A549 (cell line): ENCODE measurements around the gene RCE1. TPM values are rescaled to one million over a fixed set of nuclear protein-coding genes. Genes with fewer than 3 reads are reported as not detected.

Experiments used
- ATAC-seq, 2 experiments: fragments of 200-7000 bp in 1 of 2; fragments of >200 bp in 1 of 2; cut with Nextera tagmentation in 1 of 2; cut with Tn5 transposase in 1 of 2; 3 replicates each; pipeline versions ENCODE4 v1.8.0 to v1.9.1; 2018 to 2020; ENCODE audit warnings: mild to moderate bottlenecking in 1 of 2, moderate library complexity in 1 of 2
- CTCF ChIA-PET: fragments of 300-600 bp; sonication (Branson Sonifier 250); formaldehyde crosslinking; extraction: SDS; loops from one replicate; lab custom pipeline; 2021; ENCODE audit warnings: antibody characterized with exemption, inconsistent platforms; lab: Yijun Ruan, JAX
- POLR2A ChIA-PET: fragments of 350-600 bp; formaldehyde crosslinking; extraction: SDS; loops from one replicate; lab custom pipeline; 2021; ENCODE audit warnings: antibody characterized with exemption, inconsistent platforms; lab: Yijun Ruan, JAX
- DNase-seq, 2 experiments: peaks; one replicate each; pipeline versions ENCODE4 v3.0.0 to v3.0.0-alpha.2; 2011 to 2016; ENCODE audit warnings: low read depth in 1 of 2, low spot score in 1 of 2
- FAIRE-seq: peaks from 2 replicates; lab custom pipeline; 2011; peaks lifted over from hg19 to GRCh38; lab: Jason Lieb, UNC
- H3K27ac ChIP-seq, 2 experiments: fragments of >200 bp; sonication (Bioruptor Twin); formaldehyde crosslinking; 3 replicates each; pipeline ENCODE4 v1.5.1; 2016 to 2017
- H3K4me1 ChIP-seq: fragments of >200 bp; sonication (Bioruptor Twin); formaldehyde crosslinking; 3 replicates; pipeline ENCODE4 v1.6.1; 2016
- H3K4me2 ChIP-seq: fragments of >200 bp; sonication (Bioruptor Twin); formaldehyde crosslinking; 3 replicates; pipeline ENCODE4 v1.6.1; 2016
- H3K4me3 ChIP-seq: fragments of >200 bp; sonication (Bioruptor Twin); formaldehyde crosslinking; 3 replicates; pipeline ENCODE4 v1.5.1; 2016
- H3K9me3 ChIP-seq: fragments of >200 bp; sonication (Bioruptor Twin); formaldehyde crosslinking; 3 replicates; pipeline ENCODE4 v1.6.1; 2016
- BHLHE40 ChIP-seq: IDR thresholded peaks from 2 replicates; pipeline ENCODE4 v1.6.1; 2012; ENCODE audit warnings: low read depth, low read length, inconsistent platforms
- CEBPB ChIP-seq, 2 experiments: fragments of >200 bp in 1 of 2; sonication (Bioruptor Twin) in 1 of 2; formaldehyde crosslinking in 1 of 2; IDR thresholded peaks; 2 replicates each; pipeline ENCODE4 v1.6.1; 2012 to 2016
- CHD2 ChIP-seq: fragments of 150-350 bp; IDR thresholded peaks from 2 replicates; pipeline ENCODE4 v1.6.1; 2014; ENCODE audit warnings: low read length; ENCODE audit not compliant: partially characterized antibody
- EHF ChIP-seq: fragments of 250-450 bp; sonication (Bioruptor Pico); IDR thresholded peaks from 2 replicates; pipeline ENCODE4 v1.5.0; 2020; ENCODE audit warnings: mild to moderate bottlenecking
- EP300 ChIP-seq, 2 experiments: fragments of >200 bp; sonication (Bioruptor Twin); formaldehyde crosslinking; IDR thresholded peaks; 2 replicates in 1 of 2; 3 replicates in 1 of 2; pipeline ENCODE4 v1.6.1; 2016 to 2017
- FOSB ChIP-seq: fragments of 250-450 bp; sonication (Bioruptor Pico); IDR thresholded peaks from 2 replicates; pipeline ENCODE4 v1.5.0; 2020; ENCODE audit warnings: mild to moderate bottlenecking, moderate library complexity
- FOSL2 ChIP-seq, 2 experiments: fragments of 450-650 bp in 1 of 2; fragments of >200 bp in 1 of 2; sonication (Bioruptor Twin) in 1 of 2; formaldehyde crosslinking; IDR thresholded peaks; 2 replicates each; pipeline versions ENCODE4 v1.5.0 to v1.6.1; 2016 to 2020; ENCODE audit warnings: mild to moderate bottlenecking in 1 of 2, moderate library complexity in 1 of 2
- HOXA7 ChIP-seq: fragments of 250-450 bp; sonication (Bioruptor Pico); IDR thresholded peaks from 2 replicates; pipeline ENCODE4 v1.5.0; 2020; ENCODE audit warnings: mild to moderate bottlenecking, moderate library complexity
- HOXB13 ChIP-seq: fragments of 250-450 bp; sonication (Bioruptor Pico); IDR thresholded peaks from 2 replicates; pipeline ENCODE4 v1.5.0; 2020; ENCODE audit warnings: low read depth, mild to moderate bottlenecking, moderate library complexity
- JUN ChIP-seq, 2 experiments: fragments of >200 bp; sonication (Bioruptor Twin); formaldehyde crosslinking; IDR thresholded peaks; 2 replicates in 1 of 2; 3 replicates in 1 of 2; pipeline ENCODE4 v1.6.1; 2016 to 2017
- JUNB ChIP-seq: fragments of >200 bp; sonication (Bioruptor Twin); formaldehyde crosslinking; IDR thresholded peaks from 2 replicates; pipeline ENCODE4 v1.6.1; 2016
- KDM1A ChIP-seq: fragments of 200-600 bp; sonication (generic); IDR thresholded peaks from 2 replicates; pipeline ENCODE4 v1.6.1; 2016; ENCODE audit warnings: low read depth, mild to moderate bottlenecking
- NFE2L2 ChIP-seq: fragments of 150-350 bp; conservative IDR thresholded peaks from 2 replicates; pipeline ENCODE4 v1.6.1; 2014; ENCODE audit warnings: low read length
- NPAS2 ChIP-seq: fragments of 250-450 bp; sonication (Bioruptor Pico); IDR thresholded peaks from 2 replicates; pipeline ENCODE4 v1.8.0; 2022; ENCODE audit warnings: mild to moderate bottlenecking, moderate library complexity, borderline replicate concordance
- POLR2A ChIP-seq: IDR thresholded peaks from 2 replicates; pipeline ENCODE4 v1.6.1; 2012; ENCODE audit warnings: mild to moderate bottlenecking, low read length
- POLR2AphosphoS2 ChIP-seq: conservative IDR thresholded peaks from 2 replicates; pipeline ENCODE4 v1.6.1; 2012; ENCODE audit warnings: low read length, improper control_type of control experiment, inconsistent platforms
- SMC3 ChIP-seq: fragments of >200 bp; sonication (Bioruptor Twin); formaldehyde crosslinking; IDR thresholded peaks from 3 replicates; pipeline ENCODE4 v1.6.1; 2018; ENCODE audit warnings: inconsistent platforms
- ZC3H11A ChIP-seq: fragments of 450-650 bp; IDR thresholded peaks from 2 replicates; pipeline ENCODE4 v1.6.1; 2014; ENCODE audit warnings: antibody characterized with exemption, mild to moderate bottlenecking
- ZFP36 ChIP-seq: fragments of 450-650 bp; IDR thresholded peaks from 2 replicates; pipeline ENCODE4 v1.6.1; 2014; ENCODE audit warnings: borderline replicate concordance; ENCODE audit not compliant: partially characterized antibody
- ZNF302 ChIP-seq: fragments of 250-450 bp; sonication (Bioruptor Pico); IDR thresholded peaks from 2 replicates; pipeline ENCODE4 v1.9.0; 2021; ENCODE audit warnings: inconsistent platforms, mild to moderate bottlenecking, moderate library complexity
- WGBS: methylation state at CpG from one replicate; pipeline ENCODE4 v1.1.6; 2017; ENCODE audit errors: missing lambda C conversion rate; 5-methylcytosine and 5-hydroxymethylcytosine counted together
- polyA plus RNA-seq, 4 experiments: library from polyadenylated mRNA; depleted of rRNA in 3 of 4; stranded (reverse); fragments of >200 nt; fragmentation: RNase III in 1 of 4; extraction: RNeasy Plus Mini Kit Qiagen cat#74134 plus additional on column Dnase treatment in 1 of 4; gene quantifications; 2 replicates in 3 of 4; 3 replicates in 1 of 4; pipeline ENCODE4 v1.2.3, GENCODE V29; 2011 to 2017
- TF ChIP-seq, protein P1 (sequence below): fragments of 450-650 bp; IDR thresholded peaks from 2 replicates; pipeline ENCODE4 v1.6.1; 2014; ENCODE audit warnings: antibody characterized with exemption
- TF ChIP-seq, protein P2 (sequence below): fragments of 200-600 bp; sonication (generic); IDR thresholded peaks from 2 replicates; pipeline ENCODE4 v1.6.1; 2016; ENCODE audit warnings: antibody characterized with exemption, mild to moderate bottlenecking, moderate library complexity
- TF ChIP-seq, protein P3 (sequence below): fragments of >200 bp; sonication (Bioruptor Twin); formaldehyde crosslinking; IDR thresholded peaks from 3 replicates; pipeline ENCODE4 v1.6.1; 2016

The RCE1 gene
- polyA plus RNA-seq, 2 of the 4 experiments (the other 2 are of a cell fraction): 20.3 to 23.3 TPM

DNA sequence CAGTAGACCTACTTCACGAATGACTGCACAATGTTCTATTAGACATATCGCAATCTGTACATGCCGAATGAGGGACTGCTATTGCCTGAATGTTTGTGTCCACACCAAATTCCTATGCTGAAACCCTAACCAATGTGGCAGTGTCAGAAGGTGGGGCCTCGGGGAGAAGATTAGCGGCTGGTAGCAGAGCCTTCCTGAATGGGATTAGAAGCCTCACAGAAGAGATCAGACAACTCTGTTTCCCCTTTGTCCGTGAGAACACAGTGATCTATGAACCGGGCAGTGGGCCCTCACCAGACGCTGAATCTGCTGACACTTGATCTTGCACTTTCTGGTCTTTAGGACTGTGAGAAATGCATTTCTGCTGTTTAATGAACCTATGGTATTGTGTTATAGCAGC, 46.7 kb downstream of the RCE1 start:
- Histone ChIP-seq H3K27ac (peak overlapping the region; percentile 95 to 97), H3K4me2 (peak overlapping the region; percentile 25; the same call in 1 of the 3 replicates), H3K4me1 (peaks cover 86% of the 10 kb centered on the region), H3K4me3 (no peak overlapping the region), H3K9me3 (no peaks in the 10 kb centered on the region)
- 79% methylated on average over 8 of the region's 8 CpGs for WGBS
- ChIA-PET POLR2A (no interaction called here), CTCF (interaction anchor here (1.9 kb wide), 1 partner anchor 86 kb away, joined by 7 read pairs; the partner anchor contains the start of gene C11orf86)
- ATAC-seq (no peak), DNase-seq (no peak), FAIRE-seq (no peak)
- TF ChIP-seq ZNF302 (CRISPR knock-in tag) (no peak), EP300 (IDR thresholded peaks at IDR 0.05) (no peak), ZFP36 (no peak), EHF (CRISPR knock-in tag) (no peak), FOSB (no peak), NFE2L2 (no peak), POLR2AphosphoS2 (no peak), CHD2 (no peak), HOXB13 (CRISPR knock-in tag) (no peak), JUN (IDR thresholded peaks at IDR 0.05) (no peak)
- TF ChIP-seq, protein P1, sequence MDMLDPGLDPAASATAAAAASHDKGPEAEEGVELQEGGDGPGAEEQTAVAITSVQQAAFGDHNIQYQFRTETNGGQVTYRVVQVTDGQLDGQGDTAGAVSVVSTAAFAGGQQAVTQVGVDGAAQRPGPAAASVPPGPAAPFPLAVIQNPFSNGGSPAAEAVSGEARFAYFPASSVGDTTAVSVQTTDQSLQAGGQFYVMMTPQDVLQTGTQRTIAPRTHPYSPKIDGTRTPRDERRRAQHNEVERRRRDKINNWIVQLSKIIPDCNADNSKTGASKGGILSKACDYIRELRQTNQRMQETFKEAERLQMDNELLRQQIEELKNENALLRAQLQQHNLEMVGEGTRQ: no peak
- TF ChIP-seq, protein P2, sequence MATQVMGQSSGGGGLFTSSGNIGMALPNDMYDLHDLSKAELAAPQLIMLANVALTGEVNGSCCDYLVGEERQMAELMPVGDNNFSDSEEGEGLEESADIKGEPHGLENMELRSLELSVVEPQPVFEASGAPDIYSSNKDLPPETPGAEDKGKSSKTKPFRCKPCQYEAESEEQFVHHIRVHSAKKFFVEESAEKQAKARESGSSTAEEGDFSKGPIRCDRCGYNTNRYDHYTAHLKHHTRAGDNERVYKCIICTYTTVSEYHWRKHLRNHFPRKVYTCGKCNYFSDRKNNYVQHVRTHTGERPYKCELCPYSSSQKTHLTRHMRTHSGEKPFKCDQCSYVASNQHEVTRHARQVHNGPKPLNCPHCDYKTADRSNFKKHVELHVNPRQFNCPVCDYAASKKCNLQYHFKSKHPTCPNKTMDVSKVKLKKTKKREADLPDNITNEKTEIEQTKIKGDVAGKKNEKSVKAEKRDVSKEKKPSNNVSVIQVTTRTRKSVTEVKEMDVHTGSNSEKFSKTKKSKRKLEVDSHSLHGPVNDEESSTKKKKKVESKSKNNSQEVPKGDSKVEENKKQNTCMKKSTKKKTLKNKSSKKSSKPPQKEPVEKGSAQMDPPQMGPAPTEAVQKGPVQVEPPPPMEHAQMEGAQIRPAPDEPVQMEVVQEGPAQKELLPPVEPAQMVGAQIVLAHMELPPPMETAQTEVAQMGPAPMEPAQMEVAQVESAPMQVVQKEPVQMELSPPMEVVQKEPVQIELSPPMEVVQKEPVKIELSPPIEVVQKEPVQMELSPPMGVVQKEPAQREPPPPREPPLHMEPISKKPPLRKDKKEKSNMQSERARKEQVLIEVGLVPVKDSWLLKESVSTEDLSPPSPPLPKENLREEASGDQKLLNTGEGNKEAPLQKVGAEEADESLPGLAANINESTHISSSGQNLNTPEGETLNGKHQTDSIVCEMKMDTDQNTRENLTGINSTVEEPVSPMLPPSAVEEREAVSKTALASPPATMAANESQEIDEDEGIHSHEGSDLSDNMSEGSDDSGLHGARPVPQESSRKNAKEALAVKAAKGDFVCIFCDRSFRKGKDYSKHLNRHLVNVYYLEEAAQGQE: no peak
- TF ChIP-seq, protein P3, sequence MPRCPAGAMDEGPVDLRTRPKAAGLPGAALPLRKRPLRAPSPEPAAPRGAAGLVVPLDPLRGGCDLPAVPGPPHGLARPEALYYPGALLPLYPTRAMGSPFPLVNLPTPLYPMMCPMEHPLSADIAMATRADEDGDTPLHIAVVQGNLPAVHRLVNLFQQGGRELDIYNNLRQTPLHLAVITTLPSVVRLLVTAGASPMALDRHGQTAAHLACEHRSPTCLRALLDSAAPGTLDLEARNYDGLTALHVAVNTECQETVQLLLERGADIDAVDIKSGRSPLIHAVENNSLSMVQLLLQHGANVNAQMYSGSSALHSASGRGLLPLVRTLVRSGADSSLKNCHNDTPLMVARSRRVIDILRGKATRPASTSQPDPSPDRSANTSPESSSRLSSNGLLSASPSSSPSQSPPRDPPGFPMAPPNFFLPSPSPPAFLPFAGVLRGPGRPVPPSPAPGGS: no peak

DNA sequence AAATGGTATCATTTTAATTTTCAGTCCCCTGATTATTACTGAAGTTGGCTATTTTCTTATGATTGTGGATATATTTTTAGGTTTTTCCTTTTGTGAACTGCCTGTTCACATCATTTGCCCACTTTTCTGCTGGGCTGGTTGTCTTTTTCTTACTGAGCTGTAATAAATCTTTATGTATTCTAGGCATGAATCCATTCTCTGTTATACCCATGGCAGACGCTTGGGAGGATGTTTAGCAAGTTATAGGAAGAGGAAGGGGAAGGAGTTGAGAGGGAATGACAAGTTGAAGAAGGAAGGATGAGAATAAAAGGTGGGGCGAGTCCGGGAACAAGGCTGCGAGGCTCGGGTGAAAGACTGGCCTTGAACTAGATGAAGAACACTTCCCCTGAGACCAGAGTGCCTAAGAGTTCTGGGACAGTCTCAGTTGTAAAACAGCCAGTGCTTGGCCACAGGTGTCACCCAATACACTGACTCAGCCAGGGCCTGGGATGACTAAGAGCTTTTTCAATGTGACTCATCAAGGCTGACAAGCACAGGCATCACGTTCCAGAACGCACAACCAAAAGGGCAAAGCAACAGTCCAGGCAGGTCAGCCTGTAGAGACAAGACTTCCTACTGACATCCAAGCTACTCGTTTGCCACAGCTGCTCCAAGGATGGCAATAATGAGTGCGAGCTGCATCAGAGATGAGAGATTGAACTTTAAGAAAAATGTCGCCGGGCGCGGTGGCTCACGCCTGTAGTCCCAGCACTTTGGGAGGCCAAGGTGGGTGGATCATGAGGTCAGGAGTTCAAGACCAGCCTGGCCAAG, 48.8 kb downstream of the RCE1 start:
- Histone ChIP-seq H3K27ac (peak overlapping the region; percentile 95 to 97), H3K4me3 (peak overlapping the region; percentile 8; the same call in 1 of the 3 replicates), H3K4me2 (peak overlapping the region; percentile 57), H3K9me3 (no peaks in the 10 kb centered on the region; the same call in 2 of the 3 replicates), H3K4me1 (peaks cover 65% of the 10 kb centered on the region)
- CTCF ChIA-PET: interaction anchor here (0.6 to 2.4 kb wide), 8 partner anchors 9 to 253 kb away, joined by 3 to 13 read pairs (median 4); partner anchors contain the start of genes C11orf86 and PC
- WGBS: 20% methylated on average over 14 of the region's 14 CpGs
- ATAC-seq (peak; percentile 94 to 98), FAIRE-seq (peak; percentile 96), DNase-seq (peak; percentile 97 to 98)
- POLR2A ChIA-PET: interaction anchor here (1.3 kb wide), 1 partner anchor 9 kb away, joined by 3 read pairs; no protein-coding TSS in a partner anchor
- no peak for TF ChIP-seq POLR2A
- peak; percentile 98 for TF ChIP-seq FOSL2 (IDR thresholded peaks at IDR 0.05)
- peak; percentile 100 for TF ChIP-seq FOSL2 (CRISPR knock-in tag; IDR thresholded peaks at IDR 0.05)
- TF ChIP-seq HOXB13 (CRISPR knock-in tag): peak; percentile 52; the same call in 1 of the 2 replicates
- peak; percentile 96 for TF ChIP-seq JUNB
- 0 out of 2 replicates have a peak, but pooled peaks have one; percentile 33 for TF ChIP-seq NPAS2 (CRISPR knock-in tag)
- peak; percentile 42; the same call in 2 of the 3 replicates for TF ChIP-seq SMC3
- TF ChIP-seq ZNF302 (CRISPR knock-in tag): peak; percentile 85
- TF ChIP-seq, protein P3: 0 out of 3 replicates have a peak, but pooled peaks have one; percentile 29
- no peak for TF ChIP-seq ZC3H11A
- TF ChIP-seq KDM1A: no peak
- peak; percentile 66 to 70; a peak in 4 of 5 replicates for TF ChIP-seq JUN (IDR thresholded peaks at IDR 0.05)
- TF ChIP-seq HOXA7 (CRISPR knock-in tag): no peak
- peak in 1 of 2 experiments; percentile 52; a peak in 1 of 4 replicates for TF ChIP-seq CEBPB (IDR thresholded peaks at IDR 0.05)
- TF ChIP-seq, protein P2: no peak
- TF ChIP-seq BHLHE40: peak; percentile 79
